ENCODE measurements around the gene SDK1. TPM values are rescaled to one million over a fixed set of nuclear protein-coding genes. Genes with fewer than 3 reads are reported as not detected.

SDK1 gene
- polyA plus RNA-seq, 2 of the 4 experiments (the other 2 are of a cell fraction): 0.12 to 0.28 TPM

DNA sequence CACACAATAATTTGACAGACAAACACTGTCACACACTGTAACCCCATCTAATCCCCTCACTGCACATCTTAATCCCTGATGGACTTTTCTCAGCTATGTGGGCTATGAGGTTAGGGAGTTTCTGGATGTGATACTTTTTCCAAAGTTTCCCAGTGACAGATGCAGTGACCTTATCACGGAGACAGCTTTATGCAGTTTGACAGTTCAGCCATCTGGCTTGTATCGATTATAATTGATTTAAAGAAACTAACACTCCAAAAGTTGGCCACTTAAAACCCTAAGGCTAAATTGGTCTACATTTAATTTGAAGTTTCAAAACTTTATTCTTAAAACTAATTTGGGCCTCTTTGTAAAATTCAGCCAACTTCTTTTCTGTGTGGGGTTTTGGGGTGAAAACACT lies 196.7 kb downstream of the SDK1 start:
- TF ChIP-seq FOXS1 (CRISPR knock-in tag; IDR thresholded peaks at IDR 0.05) (no peak), ZSCAN20 (CRISPR knock-in tag; IDR thresholded peaks at IDR 0.05) (no peak), EP300 (IDR thresholded peaks at IDR 0.05) (no peak), RCOR1 (IDR thresholded peaks at IDR 0.05; ENCODE audit: low read depth, low read length) (no peak), CBX2 (IDR thresholded peaks at IDR 0.05; ENCODE audit: borderline replicate concordance, low read depth) (no peak), RAD21 (conservative IDR thresholded peaks at IDR 0.05 in 1 of 2, IDR thresholded peaks at IDR 0.05 in 1 of 2) (no peak), BHLHE40 (IDR thresholded peaks at IDR 0.05; ENCODE audit: low read depth, low read length) (no peak), HOXB13 (CRISPR knock-in tag; IDR thresholded peaks at IDR 0.05; ENCODE audit: low read depth) (no peak), RARB (CRISPR knock-in tag; IDR thresholded peaks at IDR 0.05) (no peak), KDM5A (IDR thresholded peaks at IDR 0.05) (no peak), JUNB (IDR thresholded peaks at IDR 0.05) (no peak), FOSL2 (IDR thresholded peaks at IDR 0.05) (no peak), FOSL2 (CRISPR knock-in tag; IDR thresholded peaks at IDR 0.05) (no peak), TFCP2L1 (CRISPR knock-in tag; IDR thresholded peaks at IDR 0.05) (no peak), MYC (IDR thresholded peaks at IDR 0.05; ENCODE audit: borderline replicate concordance, low read length) (no peak)
- TF ChIP-seq, protein P1, sequence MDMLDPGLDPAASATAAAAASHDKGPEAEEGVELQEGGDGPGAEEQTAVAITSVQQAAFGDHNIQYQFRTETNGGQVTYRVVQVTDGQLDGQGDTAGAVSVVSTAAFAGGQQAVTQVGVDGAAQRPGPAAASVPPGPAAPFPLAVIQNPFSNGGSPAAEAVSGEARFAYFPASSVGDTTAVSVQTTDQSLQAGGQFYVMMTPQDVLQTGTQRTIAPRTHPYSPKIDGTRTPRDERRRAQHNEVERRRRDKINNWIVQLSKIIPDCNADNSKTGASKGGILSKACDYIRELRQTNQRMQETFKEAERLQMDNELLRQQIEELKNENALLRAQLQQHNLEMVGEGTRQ (IDR thresholded peaks at IDR 0.05): no peak
- TF ChIP-seq, protein P2, sequence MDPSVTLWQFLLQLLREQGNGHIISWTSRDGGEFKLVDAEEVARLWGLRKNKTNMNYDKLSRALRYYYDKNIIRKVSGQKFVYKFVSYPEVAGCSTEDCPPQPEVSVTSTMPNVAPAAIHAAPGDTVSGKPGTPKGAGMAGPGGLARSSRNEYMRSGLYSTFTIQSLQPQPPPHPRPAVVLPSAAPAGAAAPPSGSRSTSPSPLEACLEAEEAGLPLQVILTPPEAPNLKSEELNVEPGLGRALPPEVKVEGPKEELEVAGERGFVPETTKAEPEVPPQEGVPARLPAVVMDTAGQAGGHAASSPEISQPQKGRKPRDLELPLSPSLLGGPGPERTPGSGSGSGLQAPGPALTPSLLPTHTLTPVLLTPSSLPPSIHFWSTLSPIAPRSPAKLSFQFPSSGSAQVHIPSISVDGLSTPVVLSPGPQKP (IDR thresholded peaks at IDR 0.05; ENCODE audit: low read depth, low read length): no peak
- TF ChIP-seq, protein P3, sequence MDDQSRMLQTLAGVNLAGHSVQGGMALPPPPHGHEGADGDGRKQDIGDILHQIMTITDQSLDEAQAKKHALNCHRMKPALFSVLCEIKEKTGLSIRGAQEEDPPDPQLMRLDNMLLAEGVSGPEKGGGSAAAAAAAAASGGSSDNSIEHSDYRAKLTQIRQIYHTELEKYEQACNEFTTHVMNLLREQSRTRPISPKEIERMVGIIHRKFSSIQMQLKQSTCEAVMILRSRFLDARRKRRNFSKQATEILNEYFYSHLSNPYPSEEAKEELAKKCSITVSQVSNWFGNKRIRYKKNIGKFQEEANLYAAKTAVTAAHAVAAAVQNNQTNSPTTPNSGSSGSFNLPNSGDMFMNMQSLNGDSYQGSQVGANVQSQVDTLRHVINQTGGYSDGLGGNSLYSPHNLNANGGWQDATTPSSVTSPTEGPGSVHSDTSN (IDR thresholded peaks at IDR 0.05): no peak
- 48% methylated on average over 2 of the region's 2 CpGs for WGBS (ENCODE audit: missing lambda C conversion rate)
- peaks cover 9% of the 10 kb centered on the region; the same call in 2 of the 3 replicates for H3K4me1 ChIP-seq
- ChIA-PET CTCF (interaction anchor here (0.6 to 1.5 kb wide), 4 partner anchors 13 to 1643 kb away, joined by 3 to 5 read pairs (median 4); no protein-coding TSS in a partner anchor), POLR2A (no interaction called here)
- H3K9me3 ChIP-seq: no peaks in the 10 kb centered on the region; the same call in 2 of the 3 replicates
- ATAC-seq: no peak
- no peak for DNase-seq (ENCODE audit: low read depth in 1 of 2, low spot score in 1 of 2)
- FAIRE-seq: no peak
- H3K4me3 ChIP-seq: no peak overlapping the region
- no peak overlapping the region for H3K27ac ChIP-seq
- H3K4me2 ChIP-seq: no peak overlapping the region

DNA sequence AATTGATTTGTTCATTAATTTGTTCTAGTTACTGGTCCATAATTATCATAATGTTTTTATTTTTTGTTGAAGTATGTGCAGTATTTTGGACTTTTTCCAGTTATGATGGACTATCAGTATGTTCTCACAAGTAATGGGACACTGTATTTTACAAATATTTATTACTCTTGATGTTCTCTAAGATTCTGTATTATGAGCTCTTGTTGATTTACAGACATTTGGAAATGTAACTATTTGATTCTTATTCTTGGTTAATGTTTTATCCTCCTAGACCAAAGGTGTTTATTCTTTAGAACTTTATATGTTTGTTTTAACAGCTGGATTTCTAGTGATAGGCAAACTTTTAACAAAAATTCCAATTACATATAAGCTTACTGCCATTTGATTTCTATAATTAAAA lies 200.6 kb downstream of the SDK1 start:
- Histone ChIP-seq H3K4me3 (no peak overlapping the region), H3K9me3 (peaks cover 19% of the 10 kb centered on the region), H3K4me1 (no peaks in the 10 kb centered on the region), H3K4me2 (no peak overlapping the region), H3K27ac (no peak overlapping the region)
- ChIA-PET POLR2A (no interaction called here), CTCF (interaction anchor here (1.7 kb wide), 1 partner anchor 19 kb away, joined by 6 read pairs; no protein-coding TSS in a partner anchor)
- TF ChIP-seq ZNF302 (CRISPR knock-in tag; IDR thresholded peaks at IDR 0.05) (no peak), HEYL (CRISPR knock-in tag; IDR thresholded peaks at IDR 0.05) (no peak), JUN (IDR thresholded peaks at IDR 0.05) (no peak), SMC3 (IDR thresholded peaks at IDR 0.05) (no peak), NPAS2 (CRISPR knock-in tag; IDR thresholded peaks at IDR 0.05; ENCODE audit: borderline replicate concordance) (no peak), POLR2A (IDR thresholded peaks at IDR 0.05; ENCODE audit: low read length) (no peak)
- TF ChIP-seq, protein P4, sequence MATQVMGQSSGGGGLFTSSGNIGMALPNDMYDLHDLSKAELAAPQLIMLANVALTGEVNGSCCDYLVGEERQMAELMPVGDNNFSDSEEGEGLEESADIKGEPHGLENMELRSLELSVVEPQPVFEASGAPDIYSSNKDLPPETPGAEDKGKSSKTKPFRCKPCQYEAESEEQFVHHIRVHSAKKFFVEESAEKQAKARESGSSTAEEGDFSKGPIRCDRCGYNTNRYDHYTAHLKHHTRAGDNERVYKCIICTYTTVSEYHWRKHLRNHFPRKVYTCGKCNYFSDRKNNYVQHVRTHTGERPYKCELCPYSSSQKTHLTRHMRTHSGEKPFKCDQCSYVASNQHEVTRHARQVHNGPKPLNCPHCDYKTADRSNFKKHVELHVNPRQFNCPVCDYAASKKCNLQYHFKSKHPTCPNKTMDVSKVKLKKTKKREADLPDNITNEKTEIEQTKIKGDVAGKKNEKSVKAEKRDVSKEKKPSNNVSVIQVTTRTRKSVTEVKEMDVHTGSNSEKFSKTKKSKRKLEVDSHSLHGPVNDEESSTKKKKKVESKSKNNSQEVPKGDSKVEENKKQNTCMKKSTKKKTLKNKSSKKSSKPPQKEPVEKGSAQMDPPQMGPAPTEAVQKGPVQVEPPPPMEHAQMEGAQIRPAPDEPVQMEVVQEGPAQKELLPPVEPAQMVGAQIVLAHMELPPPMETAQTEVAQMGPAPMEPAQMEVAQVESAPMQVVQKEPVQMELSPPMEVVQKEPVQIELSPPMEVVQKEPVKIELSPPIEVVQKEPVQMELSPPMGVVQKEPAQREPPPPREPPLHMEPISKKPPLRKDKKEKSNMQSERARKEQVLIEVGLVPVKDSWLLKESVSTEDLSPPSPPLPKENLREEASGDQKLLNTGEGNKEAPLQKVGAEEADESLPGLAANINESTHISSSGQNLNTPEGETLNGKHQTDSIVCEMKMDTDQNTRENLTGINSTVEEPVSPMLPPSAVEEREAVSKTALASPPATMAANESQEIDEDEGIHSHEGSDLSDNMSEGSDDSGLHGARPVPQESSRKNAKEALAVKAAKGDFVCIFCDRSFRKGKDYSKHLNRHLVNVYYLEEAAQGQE (IDR thresholded peaks at IDR 0.05): no peak
- DNase-seq (ENCODE audit: low read depth in 1 of 2, low spot score in 1 of 2) (no peak), ATAC-seq (no peak), FAIRE-seq (no peak)

All from A549 (cell line).